ENCODE measurements around the gene TRAF3IP1.
A peak's percentile ranks its signal among the peaks of the same experiment; 100 is the strongest.

GRCh38 chr2:238320648-238321281 lies 447 bp downstream of the TRAF3IP1 start:
- no peak for TF ChIP-seq POLR2A (IDR thresholded peaks at IDR 0.05)
- TF ChIP-seq, protein P1, sequence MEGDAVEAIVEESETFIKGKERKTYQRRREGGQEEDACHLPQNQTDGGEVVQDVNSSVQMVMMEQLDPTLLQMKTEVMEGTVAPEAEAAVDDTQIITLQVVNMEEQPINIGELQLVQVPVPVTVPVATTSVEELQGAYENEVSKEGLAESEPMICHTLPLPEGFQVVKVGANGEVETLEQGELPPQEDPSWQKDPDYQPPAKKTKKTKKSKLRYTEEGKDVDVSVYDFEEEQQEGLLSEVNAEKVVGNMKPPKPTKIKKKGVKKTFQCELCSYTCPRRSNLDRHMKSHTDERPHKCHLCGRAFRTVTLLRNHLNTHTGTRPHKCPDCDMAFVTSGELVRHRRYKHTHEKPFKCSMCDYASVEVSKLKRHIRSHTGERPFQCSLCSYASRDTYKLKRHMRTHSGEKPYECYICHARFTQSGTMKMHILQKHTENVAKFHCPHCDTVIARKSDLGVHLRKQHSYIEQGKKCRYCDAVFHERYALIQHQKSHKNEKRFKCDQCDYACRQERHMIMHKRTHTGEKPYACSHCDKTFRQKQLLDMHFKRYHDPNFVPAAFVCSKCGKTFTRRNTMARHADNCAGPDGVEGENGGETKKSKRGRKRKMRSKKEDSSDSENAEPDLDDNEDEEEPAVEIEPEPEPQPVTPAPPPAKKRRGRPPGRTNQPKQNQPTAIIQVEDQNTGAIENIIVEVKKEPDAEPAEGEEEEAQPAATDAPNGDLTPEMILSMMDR (IDR thresholded peaks at IDR 0.05) = peak in 2 of 6 experiments; percentile 14 to 17
- TF ChIP-seq EP300 (IDR thresholded peaks at IDR 0.05) = no peak
- no peak for TF ChIP-seq POLR2AphosphoS5 (IDR thresholded peaks at IDR 0.05)
